Measurements from ENCODE around the gene ZNF14.
"Not testable (repeated sequence)": the region's sequence is repeated elsewhere in the genome, so short reads cannot be mapped to it uniquely, and the experiment has no call there.

DNA sequence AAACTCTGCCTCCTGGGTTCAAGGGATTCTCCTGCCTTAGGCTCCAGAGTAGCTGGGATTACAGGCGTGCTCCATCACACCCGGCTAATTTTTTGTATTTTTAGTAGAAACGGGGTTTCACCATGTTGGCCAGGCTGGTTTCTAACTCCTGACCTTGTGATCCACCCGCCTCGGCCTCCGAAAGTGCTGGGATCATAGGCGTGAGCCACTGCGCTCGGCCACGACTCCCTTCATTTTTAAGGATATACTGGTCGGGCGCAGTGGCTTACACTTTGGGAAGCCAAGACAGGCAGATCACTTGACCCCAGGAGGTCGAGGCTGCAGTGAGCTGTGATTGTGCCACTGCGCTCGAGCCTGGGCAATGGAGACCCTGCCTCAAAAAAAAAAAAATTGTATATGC, 46.8 kb downstream of the ZNF14 start:
- TF ChIP-seq, protein P1, sequence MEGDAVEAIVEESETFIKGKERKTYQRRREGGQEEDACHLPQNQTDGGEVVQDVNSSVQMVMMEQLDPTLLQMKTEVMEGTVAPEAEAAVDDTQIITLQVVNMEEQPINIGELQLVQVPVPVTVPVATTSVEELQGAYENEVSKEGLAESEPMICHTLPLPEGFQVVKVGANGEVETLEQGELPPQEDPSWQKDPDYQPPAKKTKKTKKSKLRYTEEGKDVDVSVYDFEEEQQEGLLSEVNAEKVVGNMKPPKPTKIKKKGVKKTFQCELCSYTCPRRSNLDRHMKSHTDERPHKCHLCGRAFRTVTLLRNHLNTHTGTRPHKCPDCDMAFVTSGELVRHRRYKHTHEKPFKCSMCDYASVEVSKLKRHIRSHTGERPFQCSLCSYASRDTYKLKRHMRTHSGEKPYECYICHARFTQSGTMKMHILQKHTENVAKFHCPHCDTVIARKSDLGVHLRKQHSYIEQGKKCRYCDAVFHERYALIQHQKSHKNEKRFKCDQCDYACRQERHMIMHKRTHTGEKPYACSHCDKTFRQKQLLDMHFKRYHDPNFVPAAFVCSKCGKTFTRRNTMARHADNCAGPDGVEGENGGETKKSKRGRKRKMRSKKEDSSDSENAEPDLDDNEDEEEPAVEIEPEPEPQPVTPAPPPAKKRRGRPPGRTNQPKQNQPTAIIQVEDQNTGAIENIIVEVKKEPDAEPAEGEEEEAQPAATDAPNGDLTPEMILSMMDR (IDR thresholded peaks at IDR 0.05), result not testable (repeated sequence)
- not testable (repeated sequence) for TF ChIP-seq POLR2A (IDR thresholded peaks at IDR 0.05)

All from adrenal gland (tissue), 5 donors.